Stimulated activated effector memory CD8-positive, alpha-beta T cell treated with anti-CD3 and anti-CD28 coated beads, Interleukin-12 subunit alpha, Interleukin-12 subunit beta, amount 100 ng/mL, for 72 hours (primary cell): ENCODE measurements around the gene NANOGP8.
"Not testable (repeated sequence)": the region's sequence is repeated elsewhere in the genome, so short reads cannot be mapped to it uniquely, and the experiment has no call there.

Source experiments
- ATAC-seq: fragments of 150-1000 bp; cut with Tn5 transposase; 2 replicates; pipeline ENCODE4 v1.10.0; 2021
- DNase-seq, 2 donors: peaks; one replicate each; pipeline ENCODE4 v3.0.0; 2021 to 2022; ENCODE audit warnings: low spot score in 2 of 2
- H3K27ac Mint-ChIP-seq: one replicate; pipeline ENCODE4 v1.8.0; 2022; ENCODE audit warnings: mild to moderate bottlenecking, mixed read lengths
- H3K36me3 Mint-ChIP-seq: one replicate; pipeline ENCODE4 v1.8.0; 2022; ENCODE audit warnings: mild to moderate bottlenecking, mixed read lengths
- H3K4me1 Mint-ChIP-seq: one replicate; pipeline ENCODE4 v1.8.0; 2022; ENCODE audit warnings: mixed read lengths
- H3K4me3 Mint-ChIP-seq: one replicate; pipeline ENCODE4 v1.8.0; 2022; ENCODE audit warnings: mild to moderate bottlenecking, mixed read lengths
- H3K9me3 Mint-ChIP-seq: one replicate; pipeline ENCODE4 v1.8.0; 2022; ENCODE audit warnings: mixed read lengths

Gene NANOGP8, protein sequence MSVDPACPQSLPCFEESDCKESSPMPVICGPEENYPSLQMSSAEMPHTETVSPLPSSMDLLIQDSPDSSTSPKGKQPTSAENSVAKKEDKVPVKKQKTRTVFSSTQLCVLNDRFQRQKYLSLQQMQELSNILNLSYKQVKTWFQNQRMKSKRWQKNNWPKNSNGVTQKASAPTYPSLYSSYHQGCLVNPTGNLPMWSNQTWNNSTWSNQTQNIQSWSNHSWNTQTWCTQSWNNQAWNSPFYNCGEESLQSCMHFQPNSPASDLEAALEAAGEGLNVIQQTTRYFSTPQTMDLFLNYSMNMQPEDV

GRCh38 chr15:35085176-35085919, at the start of gene NANOGP8:
Gene NANOGP8 (minus strand): TSS chr15:35085295. CDS start chr15:35085110, 185 bp downstream.
- not testable (repeated sequence) for H3K36me3 Mint-ChIP-seq, ATAC-seq, H3K9me3 Mint-ChIP-seq, DNase-seq, H3K4me3 Mint-ChIP-seq, H3K27ac Mint-ChIP-seq, H3K4me1 Mint-ChIP-seq

DNA sequence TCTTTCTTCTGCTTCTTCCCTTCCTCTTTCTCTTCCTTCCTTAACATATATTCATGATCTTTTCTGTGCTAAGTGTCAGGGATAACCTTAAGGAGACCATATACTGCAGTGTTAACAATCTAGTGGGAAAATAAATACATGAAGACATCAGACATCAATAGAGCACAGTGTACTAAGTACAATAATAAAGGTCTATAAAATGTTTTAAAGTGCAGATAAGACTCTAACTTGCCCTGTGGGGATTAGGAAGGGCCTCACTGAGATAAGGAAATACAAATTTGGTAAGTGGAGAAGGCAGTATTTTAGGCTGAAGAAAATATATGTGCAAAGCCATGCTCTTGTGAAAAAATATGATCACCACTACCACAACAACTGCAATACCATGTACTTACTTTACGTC, 49.2 kb upstream of the NANOGP8 start:
- Mint-ChIP-seq H3K27ac (no peak overlapping the region), H3K4me1 (no peaks in the 10 kb centered on the region), H3K36me3 (no peaks in the 10 kb centered on the region), H3K9me3 (peaks cover 2% of the 10 kb centered on the region), H3K4me3 (no peak overlapping the region)
- DNase-seq (no peak), ATAC-seq (no peak)

DNA sequence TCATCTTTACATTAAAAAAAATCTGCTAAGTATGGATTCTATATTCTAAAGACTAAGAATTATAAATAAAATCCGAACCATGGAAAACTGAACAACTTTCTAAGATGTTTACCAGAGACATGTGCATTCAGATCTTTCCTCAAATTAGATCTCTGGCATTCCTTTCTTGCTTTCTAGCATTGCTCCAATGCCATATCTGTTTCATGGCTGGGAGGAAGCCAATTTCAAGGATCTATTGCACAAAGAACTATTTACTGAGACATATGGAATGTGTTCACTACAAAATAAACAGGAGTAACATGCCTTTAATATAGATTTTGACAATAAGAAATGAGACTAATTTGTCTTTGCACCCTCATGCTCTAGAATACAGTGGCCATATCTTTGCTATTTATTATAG, 45.1 kb upstream of the NANOGP8 start:
- Mint-ChIP-seq H3K4me1 (no peaks in the 10 kb centered on the region), H3K27ac (no peak overlapping the region), H3K9me3 (peaks cover 2% of the 10 kb centered on the region), H3K36me3 (no peaks in the 10 kb centered on the region), H3K4me3 (no peak overlapping the region)
- no peak for ATAC-seq
- DNase-seq: no peak

DNA sequence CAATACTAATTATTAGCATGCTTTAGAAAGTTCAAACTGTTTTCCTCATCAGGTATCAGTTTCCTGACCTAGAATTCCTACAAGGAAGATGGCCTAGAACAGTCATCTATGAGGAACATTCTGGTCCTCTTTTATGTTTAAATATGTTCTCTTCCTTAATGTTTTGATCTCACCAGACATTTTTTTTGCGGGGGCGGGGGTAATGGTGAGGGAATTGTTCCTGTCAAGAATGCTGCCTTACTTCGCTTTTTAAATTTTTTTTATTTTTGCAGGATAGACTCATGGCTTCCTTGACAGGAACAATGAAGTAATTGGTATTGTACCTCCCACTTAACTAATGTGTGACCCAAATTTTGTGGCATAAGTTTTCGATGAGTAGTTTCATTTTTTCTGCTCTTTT, 44.3 kb upstream of the NANOGP8 start:
- Mint-ChIP-seq H3K36me3 (no peaks in the 10 kb centered on the region), H3K9me3 (peaks cover 2% of the 10 kb centered on the region), H3K4me3 (no peak overlapping the region), H3K27ac (no peak overlapping the region), H3K4me1 (no peaks in the 10 kb centered on the region)
- DNase-seq (no peak), ATAC-seq (no peak)

DNA sequence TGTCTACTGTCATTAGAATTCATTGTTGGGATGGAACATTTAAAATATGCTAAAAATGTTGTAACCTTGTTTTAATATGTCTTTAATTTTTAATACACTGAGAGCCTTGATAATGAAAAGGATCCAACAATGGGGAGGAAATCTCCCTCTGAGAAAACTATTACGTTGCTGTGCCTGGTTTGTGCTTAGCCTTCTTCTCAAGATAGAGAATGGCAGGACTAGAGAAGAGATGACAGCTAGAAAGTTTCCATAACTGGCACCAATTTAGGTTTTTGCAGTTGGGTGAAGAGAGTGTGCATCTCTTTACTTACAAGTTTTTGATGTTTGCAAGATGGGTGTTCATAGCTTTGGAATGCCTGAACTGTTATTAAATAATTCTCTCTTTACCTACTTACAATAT, 42.6 kb upstream of the NANOGP8 start:
- no peak overlapping the region for H3K4me3 Mint-ChIP-seq
- no peak for DNase-seq

GRCh38 chr15:35126236-35126635, 41.1 kb upstream of the NANOGP8 start:
- no peak overlapping the region for H3K4me3 Mint-ChIP-seq
- no peaks in the 10 kb centered on the region for H3K36me3 Mint-ChIP-seq
- DNase-seq (no peak), ATAC-seq (no peak)
- no peak overlapping the region for H3K27ac Mint-ChIP-seq
- H3K9me3 Mint-ChIP-seq: peaks cover 2% of the 10 kb centered on the region
- no peaks in the 10 kb centered on the region for H3K4me1 Mint-ChIP-seq

More for the DNA sequence above, 42.6 kb upstream of the NANOGP8 start:
- peaks cover 2% of the 10 kb centered on the region for H3K9me3 Mint-ChIP-seq
- ATAC-seq: no peak
- no peak overlapping the region for H3K27ac Mint-ChIP-seq
- no peaks in the 10 kb centered on the region for H3K36me3 Mint-ChIP-seq
- no peaks in the 10 kb centered on the region for H3K4me1 Mint-ChIP-seq

DNA sequence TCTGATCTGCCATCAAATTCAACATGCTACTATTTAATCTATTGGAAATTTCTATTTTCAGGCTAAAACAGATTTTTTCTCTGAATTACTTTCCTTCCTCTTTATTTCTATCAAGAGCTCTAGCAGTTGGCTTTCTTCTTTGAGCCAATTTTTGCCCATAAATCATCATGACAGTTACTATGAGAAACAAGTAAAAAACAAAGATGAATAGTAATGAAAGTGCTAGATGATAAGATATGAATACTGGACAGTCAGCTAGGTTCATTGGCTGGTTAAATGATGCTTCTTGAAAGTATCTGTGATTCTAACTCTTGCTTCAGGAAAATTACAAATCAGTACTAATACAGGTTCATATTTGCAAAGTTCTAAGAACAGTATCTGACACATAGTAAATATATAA, 38.6 kb upstream of the NANOGP8 start:
- Mint-ChIP-seq H3K4me3 (no peak overlapping the region), H3K9me3 (no peaks in the 10 kb centered on the region), H3K4me1 (no peaks in the 10 kb centered on the region), H3K27ac (no peak overlapping the region), H3K36me3 (no peaks in the 10 kb centered on the region)
- no peak for DNase-seq
- ATAC-seq: no peak

- DNase-seq (no peak), ATAC-seq (no peak)
- no peaks in the 10 kb centered on the region for H3K9me3 Mint-ChIP-seq
- H3K4me3 Mint-ChIP-seq: no peak overlapping the region
- H3K36me3 Mint-ChIP-seq: no peaks in the 10 kb centered on the region
- H3K4me1 Mint-ChIP-seq: no peaks in the 10 kb centered on the region
- no peak overlapping the region for H3K27ac Mint-ChIP-seq
Measured at GRCh38 chr15:35121611-35122359, 36.7 kb upstream of the NANOGP8 start.

GRCh38 chr15:35120173-35120572, 35.1 kb upstream of the NANOGP8 start:
- Mint-ChIP-seq H3K27ac (no peak overlapping the region), H3K9me3 (no peaks in the 10 kb centered on the region), H3K4me1 (no peaks in the 10 kb centered on the region), H3K36me3 (no peaks in the 10 kb centered on the region), H3K4me3 (no peak overlapping the region)
- no peak for DNase-seq
- no peak for ATAC-seq

- no peak overlapping the region for H3K4me3 Mint-ChIP-seq
- H3K4me1 Mint-ChIP-seq: no peaks in the 10 kb centered on the region
- no peak for DNase-seq
- H3K27ac Mint-ChIP-seq: no peak overlapping the region
- no peak for ATAC-seq
- no peaks in the 10 kb centered on the region for H3K36me3 Mint-ChIP-seq
- H3K9me3 Mint-ChIP-seq: no peaks in the 10 kb centered on the region
Measured at GRCh38 chr15:35118960-35119359, 33.9 kb upstream of the NANOGP8 start.

- no peak overlapping the region for H3K27ac Mint-ChIP-seq
- no peaks in the 10 kb centered on the region for H3K4me1 Mint-ChIP-seq
- no peak overlapping the region for H3K4me3 Mint-ChIP-seq
- H3K9me3 Mint-ChIP-seq: no peaks in the 10 kb centered on the region
- H3K36me3 Mint-ChIP-seq: no peaks in the 10 kb centered on the region
- DNase-seq: no peak
- ATAC-seq: no peak
Measured at GRCh38 chr15:35117543-35118265, 32.6 kb upstream of the NANOGP8 start.

GRCh38 chr15:35115155-35115725, 30.1 kb upstream of the NANOGP8 start:
- no peak overlapping the region for H3K27ac Mint-ChIP-seq
- H3K9me3 Mint-ChIP-seq: no peaks in the 10 kb centered on the region
- no peak for DNase-seq
- ATAC-seq: no peak
- H3K36me3 Mint-ChIP-seq: no peaks in the 10 kb centered on the region
- H3K4me3 Mint-ChIP-seq: no peak overlapping the region
- H3K4me1 Mint-ChIP-seq: no peaks in the 10 kb centered on the region

GRCh38 chr15:35112346-35112745, 27.3 kb upstream of the NANOGP8 start:
- no peak for ATAC-seq
- no peak overlapping the region for H3K4me3 Mint-ChIP-seq
- H3K36me3 Mint-ChIP-seq: no peaks in the 10 kb centered on the region
- no peak for DNase-seq
- no peaks in the 10 kb centered on the region for H3K4me1 Mint-ChIP-seq
- H3K27ac Mint-ChIP-seq: no peak overlapping the region
- H3K9me3 Mint-ChIP-seq: no peaks in the 10 kb centered on the region

DNA sequence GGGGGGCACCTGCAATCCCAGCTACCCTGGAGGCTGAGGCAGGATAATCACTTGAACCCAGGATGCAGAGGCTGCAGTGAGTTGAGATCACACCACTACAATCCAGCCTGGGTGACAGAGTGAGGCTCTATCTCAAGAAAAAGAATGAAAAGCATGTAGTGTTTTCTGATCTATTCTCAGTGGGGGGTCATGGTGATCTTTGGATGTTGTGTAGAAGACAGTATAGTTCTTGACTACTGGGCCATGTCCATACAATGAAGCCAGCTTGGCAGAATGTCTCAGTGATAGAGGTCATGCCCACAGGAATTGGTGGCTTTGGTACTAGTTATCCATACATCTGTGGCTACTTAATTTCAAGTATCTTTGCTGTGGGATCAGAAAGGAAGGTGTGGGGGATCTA, 26.8 kb upstream of the NANOGP8 start:
- H3K9me3 Mint-ChIP-seq: no peaks in the 10 kb centered on the region
- DNase-seq (no peak), ATAC-seq (no peak)
- H3K36me3 Mint-ChIP-seq: no peaks in the 10 kb centered on the region
- no peak overlapping the region for H3K4me3 Mint-ChIP-seq
- no peaks in the 10 kb centered on the region for H3K4me1 Mint-ChIP-seq
- H3K27ac Mint-ChIP-seq: no peak overlapping the region

DNA sequence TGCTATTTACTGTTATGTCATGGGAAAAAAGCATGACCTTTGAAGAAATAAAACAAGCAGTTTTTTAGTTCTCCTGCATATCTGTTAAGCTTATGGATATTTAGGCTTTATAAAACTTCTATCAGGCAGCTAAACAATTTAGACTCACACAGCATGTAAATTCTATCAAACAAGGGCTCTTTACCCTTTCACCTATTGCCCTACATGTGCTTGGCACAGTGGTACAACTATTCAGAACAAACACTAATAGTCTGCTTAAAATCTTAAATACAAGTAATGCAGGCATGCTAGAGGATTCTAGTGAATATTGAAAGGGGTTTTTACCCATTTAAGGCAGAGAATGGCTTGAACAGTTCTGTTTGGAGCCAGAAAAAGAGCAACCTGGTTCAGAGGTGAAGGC, 23.4 kb upstream of the NANOGP8 start:
- no peaks in the 10 kb centered on the region for H3K9me3 Mint-ChIP-seq
- ATAC-seq (no peak), DNase-seq (no peak)
- H3K36me3 Mint-ChIP-seq: no peaks in the 10 kb centered on the region
- H3K4me1 Mint-ChIP-seq: no peaks in the 10 kb centered on the region
- no peak overlapping the region for H3K27ac Mint-ChIP-seq
- no peak overlapping the region for H3K4me3 Mint-ChIP-seq
